Stimulated activated CD8-positive, alpha-beta memory T cell treated with anti-CD3 and anti-CD28 coated beads, Interleukin-12 subunit alpha, Interleukin-12 subunit beta, amount 100 ng/mL, for 4 hours (primary cell): ENCODE measurements around the gene LRRC8D.
"Not testable (repeated sequence)": the region's sequence is repeated elsewhere in the genome, so short reads cannot be mapped to it uniquely, and the experiment has no call there.

Experiments
- DNase-seq: peaks from one replicate; pipeline ENCODE4 v3.0.0-alpha.2; 2020; ENCODE audit warnings: low read depth

LRRC8D gene

DNA sequence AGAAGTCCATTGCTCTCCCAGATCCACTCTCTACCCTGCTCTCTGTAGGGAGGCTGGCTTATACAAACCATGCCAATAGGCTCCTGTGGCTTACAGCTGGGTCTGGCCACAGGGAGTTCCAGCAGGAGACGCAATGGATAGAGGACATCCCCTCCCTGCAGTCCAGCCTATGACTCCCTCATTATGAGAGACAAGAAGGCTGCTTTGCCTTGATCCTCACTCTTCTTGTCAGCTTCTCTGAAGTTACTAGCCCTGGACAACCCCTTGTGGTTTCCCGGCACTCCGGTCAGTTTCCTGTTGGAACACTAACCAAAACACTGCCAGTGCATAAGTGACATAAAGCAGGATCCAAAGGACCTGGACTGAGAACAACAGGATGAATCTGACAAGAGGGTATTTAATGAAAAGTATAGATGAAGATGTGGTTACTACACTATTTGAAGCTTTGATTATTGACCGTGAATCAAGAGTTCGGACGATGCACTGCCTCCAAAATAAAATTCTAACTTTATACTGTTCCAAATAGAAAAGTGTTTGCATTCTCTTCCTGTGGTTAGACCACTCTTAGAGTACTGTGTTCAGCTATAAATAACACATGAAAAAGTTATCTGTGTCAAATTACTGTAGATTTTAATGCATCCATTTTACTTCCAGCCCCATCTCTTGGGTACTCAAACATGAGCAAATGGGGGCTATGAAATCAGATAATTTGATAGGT is 141.4 kb downstream of the LRRC8D start:
- no peak for DNase-seq

DNA sequence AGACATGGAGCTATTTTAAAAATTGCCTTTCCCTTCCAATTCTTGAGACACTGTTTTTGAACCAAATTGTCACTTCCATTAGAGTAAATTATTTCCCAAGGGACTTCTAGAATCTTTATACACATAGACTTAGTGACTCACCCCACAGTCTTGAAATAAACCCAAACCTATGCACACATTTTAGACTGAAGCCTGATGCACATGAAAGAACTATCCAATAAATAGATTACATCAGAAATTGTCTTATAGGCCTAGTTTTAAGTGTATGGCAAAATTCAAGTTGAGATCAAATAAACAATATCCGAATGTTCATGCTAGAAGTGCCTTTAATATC is 141.9 kb downstream of the LRRC8D start:
- DNase-seq, result no peak

DNA sequence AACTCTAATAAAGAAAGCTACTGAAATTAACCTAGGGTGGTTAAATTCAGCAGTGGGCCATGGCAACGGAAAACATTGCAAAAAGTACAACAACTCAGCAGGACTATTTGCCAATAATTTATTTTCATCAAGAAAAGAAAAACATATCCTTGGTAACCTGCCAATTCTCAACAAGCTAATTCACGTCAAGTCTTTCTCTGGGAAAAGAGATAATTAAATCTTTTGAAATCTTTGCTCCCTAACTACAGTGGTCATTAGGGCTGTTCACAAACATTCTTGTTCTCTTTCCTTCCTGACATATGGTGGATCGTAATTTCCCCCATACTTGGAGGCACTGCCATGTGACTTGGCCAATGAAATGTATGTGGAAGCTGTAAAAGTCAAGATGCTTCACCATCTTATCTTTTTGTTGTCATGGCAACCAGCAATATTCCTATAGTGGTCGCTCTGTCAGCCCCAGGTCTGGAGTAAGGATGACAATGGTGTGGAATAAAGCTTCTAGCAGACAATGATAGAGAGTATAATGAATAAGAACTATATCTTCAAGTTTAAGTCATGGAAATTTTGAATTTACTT is 144.4 kb downstream of the LRRC8D start:
- no peak for DNase-seq

DNA sequence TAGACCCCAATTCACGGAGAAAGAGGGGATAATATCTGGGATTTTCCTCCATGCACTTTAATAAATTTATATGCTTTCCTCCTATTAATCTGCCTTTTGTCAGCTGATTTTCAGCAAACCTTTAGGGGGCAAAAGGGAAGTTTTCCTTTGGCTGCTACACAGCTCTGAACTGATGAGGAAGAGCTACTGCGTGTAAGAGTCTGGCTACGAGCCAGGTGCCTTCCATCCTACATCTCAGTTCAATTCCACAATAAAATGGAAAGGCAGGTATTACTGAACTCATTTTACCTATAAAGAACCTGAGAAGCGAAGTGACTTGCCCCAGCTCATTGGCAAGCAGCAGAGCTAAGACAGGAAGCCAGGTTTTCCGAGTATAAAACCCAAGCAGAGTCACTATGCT is 145.8 kb downstream of the LRRC8D start:
- DNase-seq, result no peak

DNA sequence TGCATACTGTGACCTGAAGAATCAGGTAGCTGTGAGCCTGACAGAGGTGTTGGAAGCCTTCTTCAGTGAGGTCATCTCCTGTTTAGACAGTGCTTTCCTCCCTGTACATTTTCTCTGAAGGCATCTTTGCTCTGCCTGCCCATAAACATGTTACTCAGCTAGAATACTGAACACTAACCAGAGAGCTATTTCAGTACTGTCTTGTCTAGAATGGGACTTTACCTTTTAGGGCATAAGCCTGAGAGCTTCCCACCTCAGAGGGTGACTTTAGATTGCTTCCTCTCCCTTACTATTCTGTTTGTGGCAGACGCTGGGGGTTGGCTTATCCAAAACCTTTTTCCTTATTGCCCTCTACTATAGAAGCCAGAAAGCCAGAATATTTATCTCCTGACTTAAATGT is 150.8 kb downstream of the LRRC8D start:
- DNase-seq, result no peak

DNA sequence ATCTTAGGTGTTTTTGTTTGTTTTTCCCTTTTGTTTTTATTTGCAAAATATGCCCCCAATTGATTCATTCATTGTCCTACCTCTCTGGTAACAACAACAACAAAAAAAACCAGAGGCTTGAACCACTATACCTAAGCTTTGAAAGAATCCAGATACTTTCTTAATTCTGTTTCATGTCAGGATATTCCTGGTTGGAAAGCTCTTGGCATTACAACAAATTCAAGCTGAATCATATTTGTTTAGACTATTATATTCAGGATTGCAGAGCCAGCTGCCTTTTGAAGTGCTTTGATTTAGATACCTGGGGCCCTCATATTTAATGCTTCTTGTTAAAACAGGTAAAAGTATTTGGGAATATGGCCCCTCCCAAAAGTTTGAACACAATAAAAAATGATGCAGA is 151.2 kb downstream of the LRRC8D start:
- no peak for DNase-seq

DNA sequence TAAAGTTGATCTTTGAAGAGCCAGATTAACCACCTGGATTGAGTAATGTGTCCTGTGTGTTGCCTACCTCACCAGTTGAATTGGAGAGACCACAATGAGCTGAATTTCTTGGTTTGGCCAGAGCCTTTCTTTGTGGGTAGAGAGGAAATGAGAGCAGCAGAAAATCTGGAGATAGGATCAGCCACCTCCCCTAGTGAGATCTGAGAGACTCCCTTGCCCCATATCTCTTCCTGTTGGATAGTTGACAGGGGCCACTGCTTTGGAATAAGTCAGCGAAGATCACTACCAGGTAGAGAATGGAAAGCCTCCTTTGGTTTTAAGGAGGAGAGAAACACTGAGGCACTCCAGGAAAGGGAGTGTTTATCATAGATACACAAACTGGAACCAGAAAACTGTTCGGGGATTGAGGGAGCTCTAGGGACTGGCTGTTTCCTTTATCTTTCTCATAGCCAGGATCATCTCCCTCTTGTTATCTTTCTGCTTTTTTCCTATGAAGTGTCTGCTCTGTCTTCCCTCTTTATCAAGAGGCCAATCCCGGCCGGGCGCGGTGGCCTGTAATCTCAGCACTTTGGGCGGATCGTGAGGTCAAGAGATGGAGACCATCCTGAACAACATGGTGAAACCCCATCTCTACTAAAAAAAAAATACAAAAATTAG is 152.8 kb downstream of the LRRC8D start:
- DNase-seq, result no peak

DNA sequence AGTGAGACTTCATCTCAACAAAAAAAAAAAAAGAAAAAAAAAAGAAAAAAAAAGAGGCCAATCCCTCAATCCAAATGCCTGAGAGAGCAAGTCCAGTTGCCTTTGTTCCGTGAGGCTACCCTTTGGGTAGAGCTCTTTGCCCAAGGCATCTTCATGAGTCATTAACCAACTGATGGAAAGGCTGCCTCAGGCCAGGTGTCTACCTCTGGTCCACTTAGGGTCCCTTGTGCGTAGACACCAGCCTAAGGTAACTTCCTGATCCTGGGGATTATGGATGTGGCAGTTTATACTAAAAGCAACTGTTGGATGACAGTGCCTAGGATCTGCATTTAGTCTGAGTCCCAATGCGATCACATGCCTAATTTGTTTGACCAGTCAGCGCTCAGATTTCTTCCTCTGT is 153.4 kb downstream of the LRRC8D start:
- DNase-seq, result no peak

DNA sequence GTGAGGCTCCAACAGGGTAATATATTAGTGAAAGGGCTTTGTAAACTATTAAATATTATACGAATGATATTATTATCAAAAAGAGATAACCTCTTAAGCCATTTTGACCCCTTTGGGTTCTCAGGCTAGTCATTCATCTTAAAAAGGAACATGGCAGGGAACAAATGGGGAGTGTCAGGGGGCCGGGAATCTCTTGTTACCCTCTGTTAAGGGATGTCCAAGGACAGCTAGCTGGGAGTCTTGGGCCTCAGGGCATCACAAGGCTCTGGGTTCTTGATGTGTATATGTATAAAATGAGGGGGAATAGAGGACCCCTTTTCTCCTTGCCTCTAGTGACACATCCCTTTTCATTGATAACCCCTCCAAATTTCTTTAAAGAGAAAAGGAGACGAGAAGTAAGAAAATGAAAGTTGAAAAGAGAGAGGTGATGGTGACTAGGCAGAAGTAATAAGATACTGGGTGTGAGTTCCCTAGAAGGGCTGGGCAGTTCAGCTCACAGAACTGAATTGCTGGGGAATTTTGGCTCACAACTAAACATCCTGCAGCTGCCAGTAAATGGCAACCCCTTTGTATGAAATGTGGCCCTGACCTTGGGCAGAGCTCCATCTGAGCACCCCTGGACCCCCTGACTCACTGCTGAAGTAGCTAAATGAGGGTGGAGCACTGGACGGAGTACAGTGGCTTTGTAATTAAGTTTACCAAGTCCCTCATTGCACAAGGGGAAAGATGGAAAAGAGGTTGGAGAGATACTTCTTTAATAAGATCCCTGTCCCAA is 154.1 kb downstream of the LRRC8D start:
- no peak for DNase-seq

DNA sequence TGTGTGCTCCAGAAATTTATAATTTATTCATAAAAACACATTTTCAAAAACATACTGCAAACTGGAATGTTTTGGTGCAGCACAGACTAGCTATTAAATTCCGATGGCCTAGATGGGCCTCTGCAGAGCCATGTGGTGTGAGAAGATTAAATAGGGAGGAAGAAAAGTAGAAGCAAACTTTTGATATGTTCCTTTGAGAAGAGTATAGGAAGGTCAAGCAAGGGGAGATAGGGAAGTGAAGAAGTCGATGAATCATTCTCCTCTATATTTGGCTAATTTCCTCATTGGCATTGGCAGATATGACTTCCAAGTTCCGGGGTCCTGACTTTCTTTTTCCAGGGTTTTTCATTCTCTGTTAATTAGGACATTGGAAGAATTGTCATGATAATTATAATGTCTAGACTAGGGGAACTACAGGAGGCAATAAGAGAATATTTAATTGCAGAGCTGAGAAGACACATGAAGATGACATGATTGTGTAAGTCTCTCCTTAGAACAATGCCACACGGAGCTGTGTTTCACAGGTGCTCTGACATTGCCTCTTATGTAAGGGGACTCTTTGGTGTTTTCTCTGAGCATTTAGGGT is 154.8 kb downstream of the LRRC8D start:
- DNase-seq, result no peak

DNA sequence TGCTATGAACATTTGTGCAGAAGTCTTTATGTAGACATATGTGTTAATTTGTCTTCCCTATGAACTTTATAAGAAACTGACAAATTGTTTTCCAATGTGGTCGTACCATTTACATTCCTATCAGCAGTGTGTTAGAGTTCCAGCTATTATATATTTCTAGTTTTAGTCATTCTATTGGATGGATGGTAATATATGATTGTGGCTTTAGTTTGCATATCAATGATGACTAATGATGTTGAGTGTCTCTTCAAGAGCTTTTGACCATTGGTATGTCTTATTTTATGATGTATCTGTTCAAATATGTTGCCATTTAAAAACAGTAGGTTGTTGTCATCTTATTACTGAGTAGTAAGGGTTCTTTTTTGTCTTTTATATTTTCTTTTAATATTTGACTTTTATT is 157.9 kb downstream of the LRRC8D start:
- DNase-seq, result no peak

DNA sequence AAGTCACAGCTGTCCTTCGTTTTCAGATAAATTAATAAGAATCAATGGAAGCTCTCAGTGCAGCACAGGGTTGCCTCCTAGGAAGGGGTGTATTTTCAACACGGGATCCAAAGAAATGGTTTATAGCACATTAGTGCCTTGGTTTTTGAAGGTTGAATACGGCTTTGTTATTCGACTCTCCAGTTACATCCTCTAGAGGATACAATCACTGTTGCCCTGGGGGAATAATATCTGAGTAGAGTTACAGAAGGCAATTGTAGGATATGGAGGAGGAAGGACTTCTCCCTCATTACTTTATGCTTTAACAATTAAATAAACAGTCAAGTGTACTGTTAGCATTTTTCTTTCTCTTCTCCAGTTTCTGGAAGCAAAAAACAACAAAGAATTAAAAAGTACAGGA is 159.8 kb downstream of the LRRC8D start:
- DNase-seq, result no peak

DNA sequence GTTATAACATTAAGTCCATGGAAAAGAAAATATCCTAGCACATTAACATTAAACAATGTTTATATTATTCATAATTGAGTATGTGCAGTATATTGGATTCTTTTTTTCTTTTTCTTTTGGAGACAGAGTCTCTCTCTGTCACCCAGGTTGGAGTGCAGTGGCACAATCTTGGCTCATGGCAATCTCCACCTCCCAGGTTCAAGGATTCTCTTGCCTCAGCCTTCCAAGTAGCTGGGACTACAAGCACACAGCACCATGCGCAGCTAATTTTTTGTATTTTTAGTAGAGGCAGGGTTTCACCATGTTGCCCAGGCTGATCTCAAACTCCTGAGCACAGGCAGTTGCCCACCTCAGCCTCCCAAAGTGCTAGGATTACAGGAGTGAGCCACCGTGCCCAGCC is 162.0 kb downstream of the LRRC8D start:
- DNase-seq, result not testable (repeated sequence)

DNA sequence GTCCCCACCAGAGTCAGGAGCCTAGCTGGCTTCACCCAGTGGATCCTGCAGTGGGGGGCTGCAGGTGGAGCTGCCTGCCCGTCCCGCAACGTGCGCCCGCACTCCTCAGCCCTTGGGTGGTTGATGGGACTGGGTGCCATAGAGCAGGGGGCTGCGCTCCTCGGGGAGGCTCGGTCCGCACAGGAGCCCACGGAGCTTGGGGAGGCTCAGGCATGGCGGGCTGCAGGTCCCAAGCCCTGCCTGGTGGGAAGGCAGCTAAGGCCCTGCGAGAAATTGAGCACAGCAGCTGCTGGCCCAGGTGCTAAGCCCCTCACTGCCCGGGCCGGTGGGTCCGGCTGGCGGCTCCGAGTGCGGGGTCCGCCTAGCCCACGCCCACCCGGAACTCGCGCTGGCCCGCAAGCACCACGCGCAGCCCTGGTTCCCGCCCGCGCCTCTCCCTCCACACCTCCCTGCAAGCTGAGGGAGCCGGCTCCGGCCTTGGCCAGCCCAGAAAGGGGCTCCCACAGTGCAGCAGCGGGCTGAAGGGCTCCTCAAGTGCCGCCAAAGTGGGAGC is 163.8 kb downstream of the LRRC8D start:
- not testable (repeated sequence) for DNase-seq

DNA sequence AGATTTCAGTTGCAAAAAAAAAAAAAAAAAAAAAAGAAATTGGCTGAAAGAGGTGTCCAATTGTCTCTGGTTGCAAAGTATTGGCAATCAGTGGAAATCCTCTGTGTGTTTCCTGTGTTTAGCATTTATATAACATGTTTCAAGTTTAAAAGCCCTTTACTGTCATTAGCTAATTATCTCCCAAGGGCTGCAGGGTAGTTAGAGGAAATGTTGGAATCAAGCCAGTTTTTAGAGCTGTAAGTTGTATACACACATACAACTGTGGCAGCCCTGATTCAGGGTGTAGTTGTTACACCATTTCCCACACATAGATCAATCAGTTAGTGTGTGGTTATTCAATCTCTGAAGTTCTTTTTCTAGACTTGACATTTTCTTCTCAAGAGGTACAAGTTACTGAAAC is 165.2 kb downstream of the LRRC8D start:
- DNase-seq, result no peak
